HCT116 (cell line): ENCODE measurements around the gene TAC3. TPM values are rescaled to one million over a fixed set of nuclear protein-coding genes. Genes with fewer than 3 reads are reported as not detected.

Source experiments
- ATAC-seq: fragments of 200-7000 bp; cut with Tn5 transposase; 2 replicates; pipeline ENCODE4 v1.9.1; 2020; ENCODE audit warnings: mild to moderate bottlenecking, moderate library complexity
- BruUV-seq: library from RNA; stranded (reverse); fragments of 400-500 nt; replicated peaks from 2 replicates; lab custom pipeline; 2021; lab: Mats Ljungman, UMichigan
- CTCF ChIA-PET: fragments of 300-600 bp; sonication (Branson Sonifier 250); formaldehyde crosslinking; loops from one replicate; lab custom pipeline; 2021; ENCODE audit warnings: antibody characterized with exemption; lab: Charles Lee
- POLR2A ChIA-PET: fragments of 300-600, 350-600 bp; sonication (Branson Sonifier 250); formaldehyde crosslinking; loops from one replicate; lab custom pipeline; 2021; ENCODE audit warnings: antibody characterized with exemption; lab: Charles Lee
- RAD21 ChIA-PET, 2 experiments: fragments of 300-600 bp; sonication (Branson Sonifier 250); formaldehyde crosslinking; loops; one replicate each; lab custom pipeline; 2023; ENCODE audit warnings: low total read pairs in 2 of 2; ENCODE audit not compliant: uncharacterized antibody in 2 of 2, unreplicated experiment in 2 of 2, low non-redundant PET in 1 of 2; lab: Charles Lee
- DNase-seq: peaks from one replicate; pipeline ENCODE4 v3.0.0-alpha.2; 2010; ENCODE audit warnings: low read depth, low spot score
- H2AFZ ChIP-seq: fragments of 200-600 bp; shearing (Covaris generic), sonication (generic); 2 replicates; pipeline ENCODE4 v1.6.1; 2017; ENCODE audit warnings: low read depth, mixed run types, mixed read lengths, antibody characterized with exemption, low read length; ENCODE audit not compliant: poor library complexity, severe bottlenecking
- H3K27ac ChIP-seq: 2 replicates; pipeline ENCODE4 v1.5.1; 2012; ENCODE audit warnings: low read depth, low read length
- H3K27me3 ChIP-seq: fragments of 200-600 bp; sonication (generic); 2 replicates; pipeline ENCODE4 v1.6.1; 2016; ENCODE audit warnings: mixed run types, low read length, mixed read lengths; ENCODE audit not compliant: insufficient read depth
- H3K36me3 ChIP-seq, 2 experiments: fragments of 200-500 bp in 1 of 2; fragments of 200-600 bp in 1 of 2; sonication (Bioruptor generic) in 1 of 2; sonication (generic) in 1 of 2; 2 replicates each; pipeline versions ENCODE4 v1.5.1 to v1.6.1; 2014 to 2016; ENCODE audit warnings: low read length in 2 of 2, inconsistent platforms in 1 of 2, mixed read lengths in 1 of 2, mixed run types in 1 of 2; ENCODE audit not compliant: insufficient read depth in 2 of 2, control insufficient read depth in 1 of 2
- H3K4me1 ChIP-seq, 2 experiments: fragments of 200-600 bp in 1 of 2; sonication (generic) in 1 of 2; 2 replicates each; pipeline versions ENCODE4 v1.5.1 to v1.6.1; 2012 to 2017; ENCODE audit warnings: low read length in 2 of 2, inconsistent platforms in 1 of 2, mild to moderate bottlenecking in 1 of 2, mixed read lengths in 1 of 2, mixed run types in 1 of 2, moderate library complexity in 1 of 2; ENCODE audit not compliant: insufficient read depth in 2 of 2, control insufficient read depth in 1 of 2
- H3K4me2 ChIP-seq: fragments of 200-600 bp; sonication (generic); 2 replicates; pipeline ENCODE4 v1.6.1; 2017; ENCODE audit warnings: mixed run types, low read length, mixed read lengths
- H3K4me3 ChIP-seq, 2 experiments: fragments of 200-600 bp in 1 of 2; sonication (generic) in 1 of 2; replicated peaks in 1 of 2; 2 replicates each; pipeline ENCODE4 v1.5.1; 2011 to 2016; ENCODE audit warnings: low read length in 2 of 2, control low read depth in 1 of 2, low read depth in 1 of 2, mild to moderate bottlenecking in 1 of 2, mixed read lengths in 1 of 2, mixed run types in 1 of 2
- H3K79me2 ChIP-seq: fragments of 200-600 bp; sonication (generic); 2 replicates; pipeline ENCODE4 v1.6.1; 2017; ENCODE audit warnings: mild to moderate bottlenecking, mixed run types, low read length, moderate library complexity, mixed read lengths; ENCODE audit not compliant: insufficient read depth
- H3K9ac ChIP-seq: fragments of 200-600 bp; sonication (generic); 2 replicates; pipeline ENCODE4 v1.6.1; 2016; ENCODE audit warnings: low read length, mixed read lengths
- H3K9me2 ChIP-seq: fragments of 200-600 bp; sonication (generic), shearing (Covaris generic); 2 replicates; pipeline ENCODE4 v1.6.1; 2017; ENCODE audit warnings: mixed run types, mild to moderate bottlenecking, moderate library complexity; ENCODE audit not compliant: insufficient read depth
- H3K9me3 ChIP-seq, 2 experiments: fragments of 200-500 bp in 1 of 2; fragments of 200-600 bp in 1 of 2; sonication (Bioruptor generic) in 1 of 2; sonication (generic) in 1 of 2; 2 replicates each; pipeline ENCODE4 v1.6.1; 2014 to 2017; ENCODE audit warnings: low read length in 2 of 2, mixed read lengths in 2 of 2, inconsistent platforms in 1 of 2, low read depth in 1 of 2, mild to moderate bottlenecking in 1 of 2, mixed run types in 1 of 2, moderate library complexity in 1 of 2; ENCODE audit not compliant: control insufficient read depth in 1 of 2, insufficient read depth in 1 of 2
- H4K20me1 ChIP-seq: fragments of 200-600 bp; sonication (generic), shearing (Covaris generic); 2 replicates; pipeline ENCODE4 v1.6.1; 2017; ENCODE audit warnings: mixed run types, mild to moderate bottlenecking, moderate library complexity; ENCODE audit not compliant: insufficient read depth
- CBX3 ChIP-seq: IDR thresholded peaks from 2 replicates; pipeline ENCODE4 v1.6.1; 2012; ENCODE audit warnings: low read depth
- EGR1 ChIP-seq: IDR thresholded peaks from 2 replicates; pipeline ENCODE4 v1.6.1; 2012; ENCODE audit warnings: low read depth
- ELF1 ChIP-seq: IDR thresholded peaks from 2 replicates; pipeline ENCODE4 v1.6.1; 2012; ENCODE audit warnings: low read depth, borderline replicate concordance
- EZH2 ChIP-seq: fragments of 200-600 bp; sonication (generic); IDR thresholded peaks from 2 replicates; pipeline ENCODE4 v1.6.1; 2017; ENCODE audit warnings: antibody characterized with exemption, mixed run types
- EZH2phosphoT487 ChIP-seq: fragments of 200-600 bp; IDR thresholded peaks from 2 replicates; pipeline ENCODE4 v1.6.1; 2018; ENCODE audit warnings: antibody characterized with exemption, borderline replicate concordance
- FOSL1 ChIP-seq: IDR thresholded peaks from 2 replicates; pipeline ENCODE4 v1.6.1; 2012; ENCODE audit warnings: low read depth
- JUND ChIP-seq: IDR thresholded peaks from 2 replicates; pipeline ENCODE4 v1.6.1; 2012
- MAX ChIP-seq: IDR thresholded peaks from 2 replicates; pipeline ENCODE4 v1.6.1; 2012
- POLR2A ChIP-seq: IDR thresholded peaks from 2 replicates; pipeline ENCODE4 v1.7.0; 2011; ENCODE audit warnings: borderline replicate concordance; ENCODE audit not compliant: insufficient read depth, insufficient read length; ENCODE audit errors: extremely low read depth
- POLR2AphosphoS5 ChIP-seq: IDR thresholded peaks from 2 replicates; pipeline ENCODE4 v1.6.1; 2011; ENCODE audit warnings: mild to moderate bottlenecking, low read depth, low read length, moderate library complexity
- RAD21 ChIP-seq: IDR thresholded peaks from 2 replicates; pipeline ENCODE4 v1.6.1; 2012; ENCODE audit warnings: low read depth, mild to moderate bottlenecking
- SIN3A ChIP-seq: IDR thresholded peaks from 2 replicates; pipeline ENCODE4 v1.6.1; 2012; ENCODE audit warnings: low read depth
- SP1 ChIP-seq: IDR thresholded peaks from 2 replicates; pipeline ENCODE4 v1.6.1; 2012; ENCODE audit warnings: low read depth
- SRF ChIP-seq: IDR thresholded peaks from 2 replicates; pipeline ENCODE4 v1.6.1; 2012; ENCODE audit warnings: low read depth
- TCF7L2 ChIP-seq: IDR thresholded peaks from 2 replicates; pipeline ENCODE4 v1.7.0; 2011; ENCODE audit warnings: borderline replicate concordance, inconsistent platforms; ENCODE audit not compliant: insufficient read depth, insufficient read length; ENCODE audit errors: extremely low read depth
- YY1 ChIP-seq: IDR thresholded peaks from 2 replicates; pipeline ENCODE4 v1.6.1; 2011; ENCODE audit warnings: low read length, low read depth, moderate library complexity, mild to moderate bottlenecking; ENCODE audit not compliant: insufficient replicate concordance; ENCODE audit errors: extremely low read depth
- ZFX ChIP-seq: fragments of 450-650 bp; IDR thresholded peaks from 2 replicates; pipeline ENCODE4 v1.6.1; 2017
- ZNF274 ChIP-seq: fragments of 200-500 bp; sonication (Bioruptor generic); IDR thresholded peaks from 2 replicates; pipeline ENCODE4 v1.6.1; 2014; ENCODE audit warnings: mild to moderate bottlenecking, low read depth, low read length, inconsistent platforms
- intact Hi-C: fragments of 100-400 bp; cut with micrococcal nuclease; formaldehyde crosslinking; loops from 2 replicates; pipeline ENCODE4 v1.10.0; 2022
- total RNA-seq: library from RNA; stranded (reverse); gene quantifications from one replicate; pipeline ENCODE4 v1.2.1, GENCODE V29; 2021; ENCODE audit not compliant: unreplicated experiment
- TF ChIP-seq, protein P1 (sequence below): IDR thresholded peaks from 2 replicates; pipeline ENCODE4 v1.6.1; 2011; ENCODE audit warnings: mild to moderate bottlenecking, low read length, moderate library complexity; ENCODE audit not compliant: insufficient replicate concordance; ENCODE audit errors: extremely low read depth

The TAC3 gene
- total RNA-seq, 1 experiment from 2014 or later, result not detected

- Histone ChIP-seq H3K9me2 (no peaks in the 10 kb centered on the region), H4K20me1 (no peaks in the 10 kb centered on the region), H3K9me3 (no peaks in the 10 kb centered on the region), H3K4me3 (no peak overlapping the region), H3K4me2 (no peak overlapping the region), H3K9ac (no peak overlapping the region), H3K79me2 (no peaks in the 10 kb centered on the region), H3K4me1 (peaks cover 0 to 13% of the 10 kb centered on the region in 2 experiments; a peak in 2 of 4 replicates), H2AFZ (no peak overlapping the region), H3K27me3 (peaks cover 28% of the 10 kb centered on the region; the same call in 1 of the 2 replicates), H3K27ac (no peak overlapping the region), H3K36me3 (no peaks in the 10 kb centered on the region)
- intact Hi-C loops, result no loop called here
- RAD21 ChIA-PET, result no interaction called here
- TF ChIP-seq MAX (no peak), TCF7L2 (no peak), FOSL1 (no peak), POLR2A (no peak), POLR2AphosphoS5 (no peak), EGR1 (no peak), RAD21 (no peak), SP1 (no peak), EZH2phosphoT487 (no peak), YY1 (no peak), ZNF274 (no peak), ELF1 (no peak), EZH2 (no peak), SIN3A (no peak), ZFX (no peak), SRF (no peak), CBX3 (no peak), JUND (no peak)
- TF ChIP-seq, protein P1, sequence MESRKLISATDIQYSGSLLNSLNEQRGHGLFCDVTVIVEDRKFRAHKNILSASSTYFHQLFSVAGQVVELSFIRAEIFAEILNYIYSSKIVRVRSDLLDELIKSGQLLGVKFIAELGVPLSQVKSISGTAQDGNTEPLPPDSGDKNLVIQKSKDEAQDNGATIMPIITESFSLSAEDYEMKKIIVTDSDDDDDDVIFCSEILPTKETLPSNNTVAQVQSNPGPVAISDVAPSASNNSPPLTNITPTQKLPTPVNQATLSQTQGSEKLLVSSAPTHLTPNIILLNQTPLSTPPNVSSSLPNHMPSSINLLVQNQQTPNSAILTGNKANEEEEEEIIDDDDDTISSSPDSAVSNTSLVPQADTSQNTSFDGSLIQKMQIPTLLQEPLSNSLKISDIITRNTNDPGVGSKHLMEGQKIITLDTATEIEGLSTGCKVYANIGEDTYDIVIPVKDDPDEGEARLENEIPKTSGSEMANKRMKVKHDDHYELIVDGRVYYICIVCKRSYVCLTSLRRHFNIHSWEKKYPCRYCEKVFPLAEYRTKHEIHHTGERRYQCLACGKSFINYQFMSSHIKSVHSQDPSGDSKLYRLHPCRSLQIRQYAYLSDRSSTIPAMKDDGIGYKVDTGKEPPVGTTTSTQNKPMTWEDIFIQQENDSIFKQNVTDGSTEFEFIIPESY, result no peak
- BruUV-seq, result no TSS peak
- DNase-seq (no peak), ATAC-seq (no peak)
- POLR2A ChIA-PET, result no interaction called here
- CTCF ChIA-PET, result interaction anchor here (0.9 kb wide), 1 partner anchor 10 kb away, joined by 3 read pairs; no protein-coding TSS in a partner anchor
Observed at GRCh38 chr12:57011438-57012424, 4.6 kb downstream of the TAC3 start.
